Measurements from ENCODE around the gene PTPRN2.

DNA sequence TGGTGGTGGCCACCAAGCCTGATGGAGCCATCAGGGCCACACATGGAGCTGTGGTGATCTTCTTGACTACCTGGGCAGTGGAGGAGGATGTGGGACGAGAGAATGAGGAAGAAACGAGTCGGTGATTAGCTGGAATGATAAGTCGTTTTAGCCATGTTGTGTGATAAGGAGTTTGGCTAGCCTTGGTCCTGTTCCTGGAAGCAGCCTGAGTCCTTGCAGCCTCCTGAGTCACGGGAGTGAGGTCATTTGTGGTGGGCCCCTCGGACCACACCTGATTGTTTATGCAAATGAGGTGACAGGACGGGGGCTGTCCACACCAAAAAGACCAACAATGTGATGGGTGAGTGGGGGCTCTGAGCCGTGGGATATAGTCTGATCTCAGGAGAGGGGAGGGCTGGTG lies 554.4 kb downstream of the PTPRN2 start:
- TF ChIP-seq NFYB (IDR thresholded peaks at IDR 0.05; ENCODE audit: extremely low read depth, insufficient read length) (no peak), CTCF (IDR thresholded peaks at IDR 0.05 in 2 of 3, conservative IDR thresholded peaks at IDR 0.05 in 1 of 3; ENCODE audit: insufficient read depth in 2 of 3, low read depth in 1 of 3, low read length in 3 of 3) (no peak), MEF2A (IDR thresholded peaks at IDR 0.05; ENCODE audit: control insufficient read depth, low read depth, low read length) (no peak), MGA (IDR thresholded peaks at IDR 0.05) (no peak), BDP1 (IDR thresholded peaks at IDR 0.05; ENCODE audit: insufficient read depth, insufficient read length) (no peak), POLR2A (conservative IDR thresholded peaks at IDR 0.05) (no peak), ZNF133 (CRISPR knock-in tag; IDR thresholded peaks at IDR 0.05) (no peak)
